K562 (cell line): ENCODE data around the gene SYCN. TPM values are rescaled to one million over a fixed set of nuclear protein-coding genes. Genes with fewer than 3 reads are reported as not detected.

Experiments
- ATAC-seq: fragments of 200-7000 bp; cut with Tn5 transposase; 3 replicates; pipeline ENCODE4 v1.9.1; 2020; ENCODE audit warnings: moderate library complexity
- BruUV-seq: library from RNA; stranded (reverse); fragments of 400-500 nt; replicated peaks from 2 replicates; lab custom pipeline; 2021; lab: Mats Ljungman, UMichigan
- CTCF ChIA-PET: fragments of 300-600 bp; formaldehyde crosslinking; extraction: SDS; loops from one replicate; lab custom pipeline; 2021; ENCODE audit warnings: low intra/inter-chr PET ratio; lab: Yijun Ruan, JAX
- POLR2A ChIA-PET: fragments of 300-600, 350-650 bp; sonication (Branson Sonifier 250); formaldehyde crosslinking; extraction: SDS; loops from one replicate; lab custom pipeline; 2021; ENCODE audit warnings: antibody characterized with exemption, inconsistent platforms; lab: Yijun Ruan, JAX
- DNase-seq, 4 experiments: peaks; one replicate each; pipeline versions ENCODE4 v3.0.0 to v3.0.0-alpha.2; 2011 to 2018; ENCODE audit warnings: low spot score in 3 of 4, mixed read lengths in 3 of 4; ENCODE audit errors: extremely low read depth in 1 of 4
- FAIRE-seq: peaks from 2 replicates; lab custom pipeline; 2011; peaks lifted over from hg19 to GRCh38; lab: Jason Lieb, UNC
- H2AFZ ChIP-seq: 2 replicates; pipeline ENCODE4 v1.6.0; 2011; ENCODE audit warnings: low read depth, low read length, control low read depth, inconsistent platforms
- H3K27ac ChIP-seq: fragments of 200-600 bp; 3 replicates; pipeline ENCODE4 v1.8.0; 2011; ENCODE audit warnings: low read depth, mild to moderate bottlenecking, control low read depth, inconsistent platforms, low read length, moderate library complexity, mixed read lengths; ENCODE audit errors: extremely low read depth
- H3K27me3 ChIP-seq, 2 experiments: fragments of 300-600 bp in 1 of 2; 2 replicates in 1 of 2; 3 replicates in 1 of 2; pipeline versions ENCODE4 v1.6.0 to v1.8.0; 2011; ENCODE audit warnings: inconsistent platforms in 2 of 2, low read length in 2 of 2, mild to moderate bottlenecking in 1 of 2, mixed read lengths in 1 of 2, moderate library complexity in 1 of 2; ENCODE audit not compliant: control insufficient read depth in 2 of 2, insufficient read depth in 2 of 2
- H3K36me3 ChIP-seq: fragments of 300-600 bp; 3 replicates; pipeline ENCODE4 v1.8.0; 2011; ENCODE audit warnings: mild to moderate bottlenecking, low read length, inconsistent platforms; ENCODE audit not compliant: control insufficient read depth, insufficient read depth
- H3K4me1 ChIP-seq, 2 experiments: fragments of 200-600 bp in 1 of 2; replicated peaks in 1 of 2; 2 replicates in 1 of 2; 3 replicates in 1 of 2; pipeline versions ENCODE4 v1.5.1 to v1.8.0; 2011; ENCODE audit warnings: inconsistent platforms in 2 of 2, low read length in 2 of 2, mild to moderate bottlenecking in 1 of 2, mixed read lengths in 1 of 2, moderate library complexity in 1 of 2; ENCODE audit not compliant: control insufficient read depth in 2 of 2, insufficient read depth in 2 of 2
- H3K4me2 ChIP-seq: 2 replicates; pipeline ENCODE4 v1.6.1; 2011; ENCODE audit warnings: low read length, control low read depth, inconsistent platforms, mixed read lengths; ENCODE audit not compliant: insufficient read depth
- H3K4me3 ChIP-seq: fragments of 200-600 bp; sonication (generic), shearing (Covaris generic); 2 replicates; pipeline ENCODE4 v1.5.1; 2016; ENCODE audit warnings: control low read depth, inconsistent platforms
- H3K79me2 ChIP-seq: fragments of 200-600 bp; 3 replicates; pipeline ENCODE4 v1.8.0; 2011; ENCODE audit warnings: low read length, inconsistent platforms; ENCODE audit not compliant: control insufficient read depth, insufficient read depth
- H3K9ac ChIP-seq, 2 experiments: 2 replicates each; pipeline versions ENCODE4 v1.6.0 to v1.6.1; 2011; ENCODE audit warnings: low read depth in 2 of 2, low read length in 2 of 2, control low read depth in 1 of 2, inconsistent platforms in 1 of 2, mild to moderate bottlenecking in 1 of 2, mixed read lengths in 1 of 2; ENCODE audit not compliant: insufficient read depth in 1 of 2
- H3K9me1 ChIP-seq: one replicate; pipeline ENCODE4 v1.6.0; 2011; ENCODE audit warnings: inconsistent platforms, mild to moderate bottlenecking, low read length, moderate library complexity; ENCODE audit not compliant: control insufficient read depth, insufficient read depth
- H3K9me3 ChIP-seq: replicated peaks from 2 replicates; pipeline ENCODE4 v1.5.1; 2011; ENCODE audit warnings: low read depth, low read length, inconsistent platforms; ENCODE audit not compliant: control insufficient read depth, insufficient read depth
- H4K20me1 ChIP-seq: replicated peaks from 2 replicates; pipeline ENCODE4 v1.6.1; 2011; ENCODE audit warnings: low read length, inconsistent platforms, mixed read lengths; ENCODE audit not compliant: control insufficient read depth, insufficient read depth
- BCOR ChIP-seq: fragments of 450-650 bp; IDR thresholded peaks from 2 replicates; pipeline ENCODE4 v1.6.1; 2016
- BDP1 ChIP-seq: IDR thresholded peaks from 3 replicates; pipeline ENCODE4 v1.6.1; 2011; ENCODE audit not compliant: insufficient read length, insufficient read depth
- HMBOX1 ChIP-seq: sonication (generic); IDR thresholded peaks from 2 replicates; pipeline ENCODE4 v1.6.1; 2016
- NFIC ChIP-seq: fragments of 450-650 bp; IDR thresholded peaks from 2 replicates; pipeline ENCODE4 v1.6.1; 2017; ENCODE audit warnings: mild to moderate bottlenecking, inconsistent platforms
- RREB1 ChIP-seq: fragments of 250-450 bp; sonication (Bioruptor Pico); IDR thresholded peaks from 2 replicates; pipeline ENCODE4 v1.4.0; 2020
- SMARCA5 ChIP-seq: fragments of 450-650 bp; IDR thresholded peaks from 2 replicates; pipeline ENCODE4 v1.6.1; 2016
- ZFP36 ChIP-seq: fragments of 150-350 bp; IDR thresholded peaks from 2 replicates; pipeline ENCODE4 v1.6.1; 2018; ENCODE audit warnings: low read length, low read depth; ENCODE audit not compliant: partially characterized antibody
- ZNF436 ChIP-seq: fragments of 250-450, 450-650 bp; sonication (Bioruptor Pico); formaldehyde crosslinking; IDR thresholded peaks from 2 replicates; pipeline ENCODE4 v1.7.0; 2020; ENCODE audit warnings: mild to moderate bottlenecking
- ZNF445 ChIP-seq: fragments of 250-450 bp; sonication (Bioruptor Pico); IDR thresholded peaks from 2 replicates; pipeline ENCODE4 v1.4.0; 2020; ENCODE audit warnings: low read depth, mild to moderate bottlenecking, moderate library complexity
- WGBS: fragments of 100-300 bp; shearing (Covaris generic); methylation state at CpG from one replicate; pipeline ENCODE4 v1.1.6; 2016; ENCODE audit warnings: low coverage, mixed read lengths; ENCODE audit not compliant: insufficient coverage; ENCODE audit errors: missing lambda C conversion rate; 5-methylcytosine and 5-hydroxymethylcytosine counted together
- in situ Hi-C: fragments of 300-500 bp; cut with MboI; formaldehyde crosslinking; loops from 4 replicates; pipeline ENCODE4 v1.15.0; 2018; ENCODE audit warnings: inconsistent platforms, mixed read lengths
- intact Hi-C: fragments of 100-400 bp; cut with micrococcal nuclease; formaldehyde crosslinking; loops from 2 replicates; pipeline ENCODE4 v1.14.2; 2022
- polyA plus RNA-seq, 8 experiments: library from polyadenylated mRNA; depleted of rRNA in 4 of 8; stranded (reverse) in 5 of 8; unstranded in 3 of 8; fragments of >200 nt; fragmentation: Nextera tagmentation in 2 of 8; fragmentation: Illumina TruSeq in 1 of 8; extraction: Ambion mirVana in 2 of 8; extraction: Trizol in 1 of 8; gene quantifications; 2 replicates each; pipeline versions ENCODE4 v1.2.1 to v1.2.3, GENCODE V29; 2011 to 2014; ENCODE audit warnings: inconsistent platforms in 1 of 8, missing spikeins in 1 of 8
- total RNA-seq, 7 experiments: library from RNA; depleted of rRNA in 6 of 7; stranded (reverse); fragments of >200 nt in 6 of 7; fragmentation: Illumina TruSeq in 2 of 7; extraction: Trizol in 2 of 7; gene quantifications; 2 replicates each; pipeline versions ENCODE4 v1.2.1 to v1.2.3, GENCODE V29; 2011 to 2021; ENCODE audit warnings: low replicate concordance in 1 of 7

Gene SYCN
- total and polyA plus RNA-seq, 9 of the 15 experiments (the other 6 are each of a cell fraction or from before 2014, with no cell fraction given) = not detected

GRCh38 chr19:39188960-39189359 lies 15.1 kb downstream of the SYCN start:
- ChIA-PET POLR2A (interaction anchor here (1.1 kb wide), 1 partner anchor 67 kb away, joined by 3 read pairs; no protein-coding TSS in a partner anchor), CTCF (interaction anchor here (0.5 kb wide), 1 partner anchor 667 kb away, joined by 5 read pairs; no protein-coding TSS in a partner anchor)
- Histone ChIP-seq H3K27me3 (no peaks in the 10 kb centered on the region), H4K20me1 (no peaks in the 10 kb centered on the region; the same call in 1 of the 2 replicates), H3K27ac (no peak overlapping the region), H3K4me3 (no peak overlapping the region), H3K9ac (no peak overlapping the region; a peak in 1 of 4 replicates), H3K36me3 (no peaks in the 10 kb centered on the region), H3K4me2 (no peak overlapping the region), H3K9me1 (no peaks in the 10 kb centered on the region), H3K79me2 (no peaks in the 10 kb centered on the region), H3K9me3 (no peaks in the 10 kb centered on the region)
- FAIRE-seq = no peak
- no TSS peak for BruUV-seq
- ATAC-seq = no peak
- in situ Hi-C loops = no loop called here
- no peak for DNase-seq
- TF ChIP-seq NFIC (no peak), BDP1 (no peak), ZNF436 (0 out of 2 replicates have a peak, but pooled peaks have one; percentile 62), HMBOX1 (0 out of 2 replicates have a peak, but pooled peaks have one; percentile 31), ZNF445 (CRISPR knock-in tag) (no peak), ZFP36 (peak; percentile 97), SMARCA5 (peak; percentile 89), RREB1 (CRISPR knock-in tag) (no peak), BCOR (peak; percentile 83)
- TF ChIP-seq, all 486 proteins: peak for 5
- H2AFZ ChIP-seq = no peak overlapping the region
- 37% methylated on average over 6 of the region's 6 CpGs for WGBS
- intact Hi-C loops = loop anchor here (5.0 kb wide), 1 partner anchor 227 kb away; no protein-coding TSS in a partner anchor
- H3K4me1 ChIP-seq = peaks cover 0 to 11% of the 10 kb centered on the region in 2 experiments; a peak in 3 of 5 replicates
